Measurements from ENCODE around the gene BCL2L11.

- TF ChIP-seq EZH2phosphoT487 (IDR thresholded peaks at IDR 0.05; ENCODE audit: low read depth, severe bottlenecking, unreplicated experiment) (no peak), CTCF (IDR thresholded peaks at IDR 0.05; ENCODE audit: poor library complexity) (no peak), EZH2 (IDR thresholded peaks at IDR 0.05; ENCODE audit: borderline replicate concordance) (no peak)
These were observed 11.9 kb upstream of the BCL2L11 start for GRCh38 chr2:111108745-111109271.

Data from hepatocyte (in vitro differentiated cells).